ENCODE results near the gene PRKAG2.
A peak's percentile ranks its signal among the peaks of the same experiment; 100 is the strongest.

Gene PRKAG2

DNA sequence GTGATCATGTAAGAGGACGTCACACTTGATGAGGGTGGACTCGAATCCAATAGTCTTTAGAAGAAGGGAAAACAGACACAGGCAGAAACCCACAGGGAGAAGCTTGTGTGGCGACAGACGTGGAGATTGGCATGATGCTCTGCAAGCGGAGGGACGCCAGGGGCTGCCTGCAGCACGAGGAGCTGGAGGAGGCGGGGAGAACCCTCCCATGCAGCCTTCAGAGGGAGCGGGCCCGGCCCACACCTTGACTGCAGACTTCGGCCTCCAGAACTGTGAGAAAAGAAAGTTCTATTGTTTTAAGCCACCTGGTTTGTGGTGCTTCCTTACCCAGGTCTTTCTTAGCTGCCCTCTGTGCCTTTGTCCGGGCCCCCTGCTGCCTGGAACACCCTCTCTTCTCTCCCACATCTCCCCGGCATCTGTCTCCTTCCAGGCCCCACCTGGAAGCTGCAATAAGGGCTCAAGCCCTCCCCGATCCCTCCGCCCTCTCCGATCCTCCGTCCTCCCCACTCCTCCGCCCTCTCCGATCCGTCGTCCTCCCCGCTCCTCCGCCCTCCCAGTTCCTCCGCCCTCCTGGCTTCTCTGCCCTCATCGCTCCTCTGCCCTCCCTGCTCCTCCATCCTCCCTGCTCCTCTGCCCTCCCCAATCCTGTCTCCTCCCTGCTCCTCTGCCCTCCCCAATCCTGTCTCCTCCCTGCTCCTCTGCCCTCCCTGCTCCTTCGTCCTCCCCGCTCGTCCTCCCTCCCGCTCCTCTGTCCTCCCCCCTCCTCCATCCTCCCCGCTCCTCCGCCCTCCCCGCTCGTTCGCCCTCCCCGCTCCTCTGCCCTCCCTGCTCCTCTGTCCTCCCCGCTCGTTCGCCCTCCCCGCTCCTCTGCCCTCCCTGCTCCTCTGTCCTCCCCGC is 17.4 kb upstream of the PRKAG2 start:
- Mint-ChIP-seq H3K4me1 (no peaks in the 10 kb centered on the region), H3K27me3 (peaks cover 2% of the 10 kb centered on the region), H3K9me3 (no peaks in the 10 kb centered on the region), H3K27ac (no peak overlapping the region), H3K4me3 (no peak overlapping the region), H3K36me3 (no peaks in the 10 kb centered on the region)

DNA sequence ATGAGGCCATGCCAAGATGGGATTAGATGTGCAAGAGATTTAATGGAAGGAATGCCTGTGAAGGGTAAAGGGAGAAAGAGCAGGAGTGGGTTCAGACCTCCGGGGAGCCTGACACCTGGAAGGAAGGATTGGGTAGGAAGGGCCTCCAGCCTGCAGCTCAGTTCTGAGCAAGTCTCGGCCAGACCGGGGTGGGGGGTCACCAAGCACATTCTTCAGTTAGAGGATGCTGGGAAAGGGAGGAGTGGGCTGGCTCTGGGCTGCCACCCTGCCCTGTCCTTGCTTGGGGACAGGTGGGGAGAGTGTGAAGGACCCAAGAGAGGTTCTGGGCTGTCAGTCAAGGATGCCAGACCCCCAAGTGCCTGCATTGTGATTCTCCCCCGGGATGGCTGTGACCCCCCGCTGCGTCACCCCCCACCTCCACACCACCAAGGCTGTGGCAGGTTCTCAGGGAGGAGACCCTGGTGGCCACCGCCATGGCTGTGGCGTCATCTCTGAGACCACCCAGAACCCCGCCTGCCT is 16.5 kb upstream of the PRKAG2 start:
- no peaks in the 10 kb centered on the region for H3K4me1 Mint-ChIP-seq
- H3K27me3 Mint-ChIP-seq: peaks cover 2% of the 10 kb centered on the region
- H3K9me3 Mint-ChIP-seq: no peaks in the 10 kb centered on the region
- no peak overlapping the region for H3K4me3 Mint-ChIP-seq
- H3K36me3 Mint-ChIP-seq: no peaks in the 10 kb centered on the region
- H3K27ac Mint-ChIP-seq: no peak overlapping the region

DNA sequence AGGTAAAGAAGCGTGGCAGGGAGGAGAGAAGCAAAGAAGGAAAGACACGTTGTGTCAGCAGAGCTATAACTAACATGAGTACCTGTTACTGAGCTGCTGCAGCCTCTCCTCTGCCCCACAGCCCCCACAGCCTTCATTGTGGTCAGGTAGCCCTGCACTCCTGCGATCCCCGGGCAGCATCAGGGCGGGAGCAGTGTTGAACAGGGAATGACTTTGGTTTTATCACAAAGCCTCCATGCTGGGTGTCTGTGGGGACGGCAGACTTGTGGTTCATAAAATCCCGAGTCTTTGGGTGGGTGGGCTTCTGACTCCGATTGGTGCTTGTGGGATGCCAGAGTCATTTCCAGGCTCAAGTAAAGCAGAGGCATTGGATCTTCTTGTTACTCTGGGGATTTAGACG is 14.8 kb upstream of the PRKAG2 start:
- no peaks in the 10 kb centered on the region for H3K9me3 Mint-ChIP-seq

DNA sequence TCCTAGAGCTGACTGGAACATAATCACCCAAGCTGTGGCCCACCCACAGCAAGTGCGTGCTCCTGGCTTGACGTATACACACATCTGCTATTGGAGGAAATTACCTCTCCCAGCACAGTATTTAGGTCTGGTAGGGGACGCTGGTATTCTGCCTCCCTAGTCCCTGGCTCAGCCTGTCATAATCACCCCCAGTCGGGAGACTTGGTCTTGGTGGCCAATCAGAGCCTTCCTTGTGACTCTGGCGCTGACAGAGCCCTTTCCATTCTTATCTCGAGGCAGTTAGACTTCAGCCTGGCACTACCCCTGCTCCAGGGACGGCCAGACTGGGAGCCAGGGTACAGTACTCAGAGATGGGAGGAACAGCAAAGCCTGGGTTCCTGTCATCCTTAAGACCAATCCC is 14.3 kb upstream of the PRKAG2 start:
- Mint-ChIP-seq H3K27me3 (peaks cover 2% of the 10 kb centered on the region), H3K4me1 (no peaks in the 10 kb centered on the region), H3K9me3 (no peaks in the 10 kb centered on the region), H3K36me3 (no peaks in the 10 kb centered on the region), H3K27ac (no peak overlapping the region), H3K4me3 (no peak overlapping the region)

More for the DNA sequence above, 14.8 kb upstream of the PRKAG2 start:
- Mint-ChIP-seq H3K27ac (no peak overlapping the region), H3K36me3 (no peaks in the 10 kb centered on the region), H3K27me3 (peaks cover 2% of the 10 kb centered on the region), H3K4me3 (no peak overlapping the region), H3K4me1 (no peaks in the 10 kb centered on the region)

DNA sequence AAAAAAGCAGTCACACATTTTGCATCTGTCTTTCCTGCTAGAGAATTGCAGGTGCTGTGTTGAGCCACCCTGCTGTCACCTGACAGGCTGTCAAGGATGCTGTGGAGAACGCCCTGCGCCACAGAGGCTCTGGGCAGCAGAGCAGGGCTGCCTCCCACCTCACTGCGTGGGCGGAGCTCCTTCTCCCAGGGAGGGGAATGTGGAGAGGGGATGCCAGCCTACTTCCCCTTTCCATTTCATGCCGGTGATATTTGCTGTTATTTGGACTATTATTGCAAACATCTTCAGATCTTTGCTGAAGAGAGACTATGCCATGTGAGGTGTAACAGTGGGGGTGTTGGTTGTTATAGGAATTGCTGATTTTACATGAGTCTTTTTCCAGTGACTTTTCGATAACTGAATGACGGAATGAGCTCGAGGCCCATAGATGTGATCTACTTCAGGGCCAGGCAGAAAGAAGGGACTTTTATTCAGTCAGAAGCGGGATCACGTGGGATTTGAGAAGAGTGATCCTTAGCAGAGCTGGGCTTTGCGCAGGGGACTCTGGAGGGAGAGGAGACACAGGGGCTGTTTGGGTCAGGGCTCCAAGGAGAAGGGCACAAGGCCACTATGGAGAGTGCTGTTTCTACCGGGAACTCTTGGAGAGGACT is 13.6 kb upstream of the PRKAG2 start:
- Mint-ChIP-seq H3K9me3 (no peaks in the 10 kb centered on the region), H3K27me3 (peaks cover 5% of the 10 kb centered on the region), H3K27ac (no peak overlapping the region), H3K4me3 (no peak overlapping the region), H3K4me1 (no peaks in the 10 kb centered on the region), H3K36me3 (no peaks in the 10 kb centered on the region)

DNA sequence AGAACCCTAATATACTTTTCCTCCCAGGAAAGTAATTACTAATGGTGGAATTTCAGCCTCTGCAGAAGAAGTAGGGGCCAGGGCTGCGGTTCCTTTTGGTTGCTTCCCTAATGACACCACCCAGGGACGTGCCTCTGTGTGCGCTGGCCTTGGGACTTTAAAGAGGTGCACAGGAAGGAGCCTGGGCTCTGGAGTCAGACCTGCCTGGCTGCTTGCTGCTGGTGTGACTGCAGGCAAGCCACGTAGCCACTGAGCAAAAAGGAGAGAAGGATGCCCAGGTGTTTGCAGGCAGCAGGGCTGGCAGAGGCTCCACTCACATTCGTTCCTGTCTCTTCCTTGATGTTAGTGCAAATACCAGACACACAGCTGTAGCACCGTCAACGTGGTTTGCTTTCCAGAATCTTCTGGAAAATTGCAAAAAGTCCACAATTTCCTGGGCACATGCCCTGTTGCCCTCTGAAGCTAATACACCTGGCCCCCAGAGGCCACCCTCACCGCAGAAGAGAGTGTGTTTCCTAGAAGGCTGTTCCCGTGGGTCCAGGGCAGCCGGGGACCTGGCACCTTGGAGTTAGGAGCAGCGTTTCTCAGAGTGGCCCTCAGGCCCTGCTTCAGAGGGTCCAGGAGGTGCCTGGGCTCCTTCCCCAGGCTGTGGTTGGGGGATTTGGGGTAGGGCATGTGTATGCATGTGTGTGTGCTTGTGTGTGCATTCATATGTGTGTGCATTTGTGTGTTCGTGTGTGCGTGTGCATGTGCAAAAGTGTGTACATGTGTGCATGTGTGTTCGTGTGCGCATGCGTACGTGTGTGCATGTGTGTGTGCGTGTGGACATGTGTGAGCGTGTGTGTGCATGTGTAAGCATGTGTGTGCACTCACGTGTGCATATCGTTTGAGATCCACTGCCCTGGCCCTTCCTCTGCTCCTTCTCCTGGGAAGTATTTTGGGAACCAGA is 12.8 kb upstream of the PRKAG2 start:
- H3K27me3 Mint-ChIP-seq: peaks cover 5% of the 10 kb centered on the region
- H3K4me1 Mint-ChIP-seq: no peaks in the 10 kb centered on the region

DNA sequence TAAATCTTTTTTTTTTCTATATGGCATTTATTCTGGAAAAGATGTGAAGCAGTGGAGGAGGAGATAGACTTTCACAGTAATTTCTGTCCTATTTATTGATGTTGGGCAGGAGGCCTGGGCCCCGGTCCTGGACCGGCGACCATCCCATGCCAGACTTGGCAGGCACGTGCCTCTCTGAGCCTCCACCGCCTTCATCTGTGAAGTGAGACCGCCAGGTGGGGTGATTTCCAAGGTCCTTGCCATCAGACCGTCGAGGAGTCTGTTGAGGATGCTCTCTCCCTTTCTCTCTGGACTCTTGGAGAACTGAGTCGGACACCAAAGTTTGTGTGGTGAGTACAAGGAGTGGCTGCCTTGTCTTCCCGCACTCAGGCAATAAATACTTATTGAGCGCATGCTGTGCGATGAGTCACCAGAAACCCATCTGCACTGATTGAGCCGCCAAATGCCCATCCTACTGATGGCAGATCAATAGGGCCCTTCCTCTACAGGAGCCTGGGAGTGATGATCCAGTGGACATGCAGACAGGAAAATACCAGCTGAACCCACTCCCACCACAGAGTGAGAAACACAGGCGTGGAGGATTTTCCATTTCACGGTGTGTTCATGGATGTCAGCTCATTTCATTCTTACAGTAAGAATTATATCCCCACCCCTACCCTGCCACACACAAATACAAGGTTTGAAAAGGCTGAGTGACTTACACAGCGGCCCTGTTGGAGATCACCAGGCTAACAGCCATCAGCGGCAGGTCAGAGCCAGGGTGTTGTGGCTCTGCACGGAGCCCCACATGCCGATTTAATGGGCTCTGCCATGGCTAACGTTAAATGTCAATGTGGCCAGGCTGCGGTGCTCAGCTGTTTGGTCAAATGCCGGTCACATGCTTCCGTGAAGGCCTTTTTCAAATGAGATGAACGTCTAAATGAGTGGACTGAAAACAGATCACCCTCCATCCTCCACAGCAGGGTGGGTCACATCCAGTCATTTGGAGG is 11.5 kb upstream of the PRKAG2 start:
- H3K36me3 Mint-ChIP-seq: no peaks in the 10 kb centered on the region
- H3K9me3 Mint-ChIP-seq: no peaks in the 10 kb centered on the region
- H3K27me3 Mint-ChIP-seq: peaks cover 5% of the 10 kb centered on the region
- H3K27ac Mint-ChIP-seq: no peak overlapping the region
- H3K4me1 Mint-ChIP-seq: no peaks in the 10 kb centered on the region
- no peak overlapping the region for H3K4me3 Mint-ChIP-seq

More for the DNA sequence above, 12.8 kb upstream of the PRKAG2 start:
- no peaks in the 10 kb centered on the region for H3K9me3 Mint-ChIP-seq
- H3K4me3 Mint-ChIP-seq: no peak overlapping the region
- no peak overlapping the region for H3K27ac Mint-ChIP-seq
- no peaks in the 10 kb centered on the region for H3K36me3 Mint-ChIP-seq

DNA sequence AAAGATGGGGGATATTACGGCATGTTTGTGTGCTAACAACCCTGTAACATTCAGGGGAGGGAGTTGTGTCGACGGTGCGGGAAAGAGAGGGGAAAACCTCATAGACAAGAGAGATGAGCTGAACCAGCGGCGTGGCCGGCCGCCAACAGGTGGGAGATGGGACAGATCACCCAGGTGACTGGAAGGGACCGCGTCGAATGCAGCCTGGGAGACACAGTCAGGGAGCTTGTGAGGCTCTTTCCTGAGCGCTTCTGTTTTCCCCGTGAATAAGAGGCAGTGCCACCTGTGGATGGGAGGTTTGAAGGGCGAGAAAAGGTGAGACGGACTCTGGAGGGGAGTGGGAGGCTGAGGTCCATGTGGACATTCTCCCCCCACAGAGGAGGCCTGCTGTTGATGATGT is 9.9 kb upstream of the PRKAG2 start:
- H3K36me3 Mint-ChIP-seq: no peaks in the 10 kb centered on the region
- H3K9me3 Mint-ChIP-seq: no peaks in the 10 kb centered on the region
- no peak overlapping the region for H3K4me3 Mint-ChIP-seq
- H3K27ac Mint-ChIP-seq: no peak overlapping the region
- H3K4me1 Mint-ChIP-seq: no peaks in the 10 kb centered on the region
- peaks cover 5% of the 10 kb centered on the region for H3K27me3 Mint-ChIP-seq

DNA sequence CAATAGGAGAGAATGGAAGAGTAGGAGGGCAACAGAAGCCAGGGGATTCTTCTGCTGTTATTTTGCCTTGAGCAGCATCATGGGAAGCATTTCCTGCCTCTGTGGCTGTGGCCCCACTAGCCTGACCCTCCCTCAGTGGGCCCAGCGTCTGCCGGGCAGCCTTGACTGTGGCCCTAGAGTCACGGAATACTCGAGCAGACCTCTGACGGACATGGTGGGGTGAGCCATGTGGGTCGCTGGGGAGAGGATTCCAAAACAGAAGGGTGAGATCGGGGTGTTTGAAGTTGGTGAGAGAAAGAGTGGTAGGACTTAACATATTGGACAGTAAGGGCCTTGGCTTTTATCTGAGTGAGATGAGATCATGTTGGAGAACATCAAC is 8.3 kb upstream of the PRKAG2 start:
- no peaks in the 10 kb centered on the region for H3K9me3 Mint-ChIP-seq
- peak overlapping the region; percentile 6 for H3K27ac Mint-ChIP-seq
- H3K4me3 Mint-ChIP-seq: no peak overlapping the region
- peaks cover 3% of the 10 kb centered on the region for H3K27me3 Mint-ChIP-seq
- H3K4me1 Mint-ChIP-seq: no peaks in the 10 kb centered on the region
- no peaks in the 10 kb centered on the region for H3K36me3 Mint-ChIP-seq

DNA sequence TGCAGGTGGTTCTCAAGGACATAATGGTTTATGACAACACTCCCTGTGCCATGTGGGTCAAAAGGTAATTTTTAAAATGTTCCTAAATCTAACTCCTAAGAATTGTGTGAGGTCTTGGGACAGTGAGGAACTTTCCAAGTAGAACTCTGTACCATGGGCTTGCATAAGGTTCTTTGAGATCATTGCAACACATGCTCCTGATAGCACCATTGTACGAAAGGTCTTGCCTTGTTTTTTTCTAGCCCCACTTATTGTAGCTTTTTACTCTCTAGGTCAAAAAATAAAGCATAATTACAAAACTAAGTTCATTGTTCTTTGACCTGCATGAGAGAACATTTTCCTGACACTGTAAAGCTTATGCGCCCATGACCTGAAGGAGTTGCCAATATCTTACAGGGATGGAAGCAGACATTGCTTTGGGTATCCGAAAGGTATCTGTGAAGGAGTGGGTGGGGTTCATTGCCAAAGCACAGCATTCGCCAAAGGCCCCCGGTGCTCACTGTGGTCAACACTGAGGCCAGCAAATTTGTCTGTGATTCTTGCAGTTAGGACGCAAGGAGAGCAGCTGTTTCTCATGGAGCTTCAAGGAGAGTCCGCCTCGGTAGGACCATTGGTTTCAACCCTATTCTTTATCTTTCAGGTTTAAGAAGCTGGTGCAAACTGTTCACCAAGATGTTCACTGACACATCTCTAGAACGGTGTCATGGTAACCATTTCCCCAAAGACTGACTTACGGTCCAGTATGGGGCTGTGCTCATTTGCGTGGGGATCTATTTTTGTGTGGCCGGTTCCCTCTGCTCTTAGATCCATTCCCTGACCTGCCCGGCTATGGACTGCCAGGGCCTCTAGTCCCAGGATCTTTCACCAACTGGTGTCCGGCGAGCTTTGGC is 7.6 kb upstream of the PRKAG2 start:
- Mint-ChIP-seq H3K27me3 (peaks cover 3% of the 10 kb centered on the region), H3K4me3 (no peak overlapping the region), H3K36me3 (no peaks in the 10 kb centered on the region), H3K27ac (no peak overlapping the region), H3K9me3 (no peaks in the 10 kb centered on the region), H3K4me1 (no peaks in the 10 kb centered on the region)

DNA sequence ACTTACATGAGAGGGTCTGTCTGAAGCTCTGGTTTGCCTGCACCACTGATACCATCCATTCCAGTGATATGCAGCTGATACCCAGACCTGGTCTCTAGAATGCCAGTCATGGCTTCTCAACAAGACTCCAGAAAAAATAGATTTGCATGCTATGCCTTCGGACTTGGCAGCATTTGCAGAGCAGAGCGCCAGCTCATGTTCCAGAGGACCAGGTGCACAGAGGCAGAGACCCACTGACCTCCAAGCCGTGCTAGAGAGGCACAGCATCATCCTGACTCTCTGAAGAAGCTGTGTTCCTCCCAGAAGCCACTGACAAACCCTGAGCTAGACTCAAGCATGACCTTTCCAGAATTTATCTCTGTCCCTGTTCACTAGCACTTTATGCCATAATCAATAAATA is 6.9 kb upstream of the PRKAG2 start:
- Mint-ChIP-seq H3K36me3 (no peaks in the 10 kb centered on the region), H3K27me3 (peaks cover 3% of the 10 kb centered on the region), H3K4me1 (no peaks in the 10 kb centered on the region)

DNA sequence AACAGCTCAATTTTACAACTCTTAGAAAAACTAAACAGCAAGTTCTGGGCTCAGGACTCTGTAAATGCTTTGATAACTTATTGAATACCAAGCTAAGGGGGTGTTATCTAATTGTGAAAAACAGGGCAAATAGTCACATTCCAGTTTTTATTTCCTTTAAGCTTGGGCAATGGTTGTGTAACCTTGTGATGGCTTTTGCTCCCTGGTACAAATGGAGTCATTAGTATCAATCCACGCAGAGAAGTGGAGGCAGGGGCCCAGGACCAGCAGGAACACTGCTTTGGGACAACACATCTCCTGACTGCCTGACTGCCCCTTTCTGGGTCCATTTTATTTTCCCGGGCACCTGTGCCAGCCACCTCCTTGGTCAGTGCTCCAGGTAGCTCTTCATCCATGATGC is 5.8 kb upstream of the PRKAG2 start:
- H3K9me3 Mint-ChIP-seq: no peaks in the 10 kb centered on the region
- no peaks in the 10 kb centered on the region for H3K4me1 Mint-ChIP-seq
- peaks cover 3% of the 10 kb centered on the region for H3K27me3 Mint-ChIP-seq
- no peak overlapping the region for H3K4me3 Mint-ChIP-seq
- H3K36me3 Mint-ChIP-seq: no peaks in the 10 kb centered on the region
- H3K27ac Mint-ChIP-seq: no peak overlapping the region

More for the DNA sequence above, 6.9 kb upstream of the PRKAG2 start:
- no peaks in the 10 kb centered on the region for H3K9me3 Mint-ChIP-seq
- H3K4me3 Mint-ChIP-seq: no peak overlapping the region
- no peak overlapping the region for H3K27ac Mint-ChIP-seq

DNA sequence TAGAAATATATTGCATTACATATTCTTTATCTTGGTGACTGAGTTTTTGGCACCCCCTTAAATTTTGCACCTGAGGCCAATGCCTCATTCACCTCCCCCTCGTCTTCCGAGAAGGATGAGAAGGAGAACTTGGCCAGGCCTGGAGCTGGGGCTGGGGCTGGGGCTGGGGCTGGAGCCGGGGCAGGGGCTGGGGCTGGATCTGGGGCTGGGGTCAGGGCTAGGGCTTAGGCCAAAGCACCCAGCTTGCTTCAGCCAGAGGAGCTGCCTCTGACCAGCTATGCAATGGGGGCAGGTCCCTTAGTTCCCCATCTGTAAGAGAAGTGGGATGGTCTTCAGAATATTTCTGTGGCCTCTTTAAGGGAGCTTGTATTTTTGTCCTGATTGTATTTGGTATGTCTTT is 3.8 kb upstream of the PRKAG2 start:
- Mint-ChIP-seq H3K9me3 (no peaks in the 10 kb centered on the region), H3K27me3 (no peaks in the 10 kb centered on the region), H3K4me1 (no peaks in the 10 kb centered on the region), H3K36me3 (no peaks in the 10 kb centered on the region), H3K4me3 (no peak overlapping the region), H3K27ac (no peak overlapping the region)

Data from activated naive CD4-positive, alpha-beta T cell treated with anti-CD3 and anti-CD28 coated beads, Interleukin-2, amount 50 U/mL, for 24 hours (primary cell).